ENCODE measurements around the gene ZNF568. TPM values are rescaled to one million over a fixed set of nuclear protein-coding genes. Genes with fewer than 3 reads are reported as not detected.

The ZNF568 gene
- total RNA-seq, 6 experiments from 2014 or later: 1.9 to 4.9 (median 2.2) TPM

DNA sequence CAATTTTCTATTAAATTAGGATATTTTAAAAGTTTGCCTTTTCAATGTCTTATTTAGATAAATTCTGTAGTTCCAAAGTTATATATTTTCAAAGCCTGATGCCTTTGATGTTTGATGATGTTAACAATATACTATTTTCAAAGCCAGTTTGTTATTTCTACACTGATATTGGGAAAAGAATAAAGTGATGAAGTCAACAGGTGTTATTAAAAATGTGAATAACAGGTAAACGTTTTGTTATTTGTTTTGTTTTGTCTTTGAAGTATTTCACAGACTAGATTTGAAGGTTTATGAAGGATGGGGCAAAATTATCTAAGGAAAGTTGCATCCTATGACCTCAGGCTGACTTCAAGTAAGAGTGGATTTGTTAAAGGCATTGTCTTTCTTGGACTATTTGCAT lies 129.0 kb downstream of the ZNF568 start:
- no peak for DNase-seq
- no peaks in the 10 kb centered on the region for H3K27me3 ChIP-seq
- H3K36me3 ChIP-seq: no peaks in the 10 kb centered on the region
- H3K4me1 ChIP-seq: no peaks in the 10 kb centered on the region
- intact Hi-C loops (cut with DNase I): no loop called here
- no peak overlapping the region for H3K4me3 ChIP-seq
- H3K9me3 ChIP-seq: peaks cover 0 to 7% (median 0%) of the 10 kb centered on the region in 4 donors
- no peak for ATAC-seq
- 8% methylated on average over 1 of the region's 1 CpG for WGBS (ENCODE audit: insufficient coverage, low coverage, low lambda C conversion rate, missing lambda C conversion rate)
- no peak overlapping the region for H3K27ac ChIP-seq
- TF ChIP-seq, protein P1, sequence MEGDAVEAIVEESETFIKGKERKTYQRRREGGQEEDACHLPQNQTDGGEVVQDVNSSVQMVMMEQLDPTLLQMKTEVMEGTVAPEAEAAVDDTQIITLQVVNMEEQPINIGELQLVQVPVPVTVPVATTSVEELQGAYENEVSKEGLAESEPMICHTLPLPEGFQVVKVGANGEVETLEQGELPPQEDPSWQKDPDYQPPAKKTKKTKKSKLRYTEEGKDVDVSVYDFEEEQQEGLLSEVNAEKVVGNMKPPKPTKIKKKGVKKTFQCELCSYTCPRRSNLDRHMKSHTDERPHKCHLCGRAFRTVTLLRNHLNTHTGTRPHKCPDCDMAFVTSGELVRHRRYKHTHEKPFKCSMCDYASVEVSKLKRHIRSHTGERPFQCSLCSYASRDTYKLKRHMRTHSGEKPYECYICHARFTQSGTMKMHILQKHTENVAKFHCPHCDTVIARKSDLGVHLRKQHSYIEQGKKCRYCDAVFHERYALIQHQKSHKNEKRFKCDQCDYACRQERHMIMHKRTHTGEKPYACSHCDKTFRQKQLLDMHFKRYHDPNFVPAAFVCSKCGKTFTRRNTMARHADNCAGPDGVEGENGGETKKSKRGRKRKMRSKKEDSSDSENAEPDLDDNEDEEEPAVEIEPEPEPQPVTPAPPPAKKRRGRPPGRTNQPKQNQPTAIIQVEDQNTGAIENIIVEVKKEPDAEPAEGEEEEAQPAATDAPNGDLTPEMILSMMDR (IDR thresholded peaks at IDR 0.05): no peak
- TF ChIP-seq POLR2A (IDR thresholded peaks at IDR 0.05): no peak

Other genes starting within 250 kb of the ZNF568 start
- gene ZNF461, start 249.5 kb upstream of the ZNF568 start, total RNA-seq: 1 to 10 TPM; 1.1 to 5.2 (median 2.5) TPM
- gene ZNF567, start 228.7 kb upstream of the ZNF568 start, total RNA-seq: 1 to 10 TPM; 1.1 to 3.4 (median 2.0) TPM
- 1 to 10 TPM in 3 of 6 experiments, under 1 TPM in 3; 0.68 to 1.1 (median 0.96) TPM for gene ZNF850, start 143.5 kb upstream of the ZNF568 start, total RNA-seq
- gene ZNF790, start 77.9 kb upstream of the ZNF568 start, total RNA-seq: 1 to 10 TPM; 3.7 to 6.4 (median 5.5) TPM
- 1 to 10 TPM in 4 of 6 experiments, under 1 TPM in 2; 0.56 to 2.4 (median 1.5) TPM for gene ZNF345, start 65.5 kb upstream of the ZNF568 start, total RNA-seq
- under 1 TPM; 0.55 to 0.95 (median 0.78) TPM for gene ZNF829, start within 50 bp of the ZNF568 start, total RNA-seq
- 1 to 10 TPM; 1.9 to 5.3 (median 3.5) TPM for gene ZNF420, start 162.1 kb downstream of the ZNF568 start, total RNA-seq